Stimulated activated CD4-positive, alpha-beta T cell treated with anti-CD3 and anti-CD28 coated beads, Interleukin-4, amount 100 ng/mL, for 24 hours (primary cell): ENCODE measurements around the gene RSAD2.
"Not testable (repeated sequence)": the region's sequence is repeated elsewhere in the genome, so short reads cannot be mapped to it uniquely, and the experiment has no call there.

Experiments used
- DNase-seq: peaks from one replicate; pipeline ENCODE4 v3.0.0-alpha.2; 2020

The RSAD2 gene, protein sequence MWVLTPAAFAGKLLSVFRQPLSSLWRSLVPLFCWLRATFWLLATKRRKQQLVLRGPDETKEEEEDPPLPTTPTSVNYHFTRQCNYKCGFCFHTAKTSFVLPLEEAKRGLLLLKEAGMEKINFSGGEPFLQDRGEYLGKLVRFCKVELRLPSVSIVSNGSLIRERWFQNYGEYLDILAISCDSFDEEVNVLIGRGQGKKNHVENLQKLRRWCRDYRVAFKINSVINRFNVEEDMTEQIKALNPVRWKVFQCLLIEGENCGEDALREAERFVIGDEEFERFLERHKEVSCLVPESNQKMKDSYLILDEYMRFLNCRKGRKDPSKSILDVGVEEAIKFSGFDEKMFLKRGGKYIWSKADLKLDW

DNA sequence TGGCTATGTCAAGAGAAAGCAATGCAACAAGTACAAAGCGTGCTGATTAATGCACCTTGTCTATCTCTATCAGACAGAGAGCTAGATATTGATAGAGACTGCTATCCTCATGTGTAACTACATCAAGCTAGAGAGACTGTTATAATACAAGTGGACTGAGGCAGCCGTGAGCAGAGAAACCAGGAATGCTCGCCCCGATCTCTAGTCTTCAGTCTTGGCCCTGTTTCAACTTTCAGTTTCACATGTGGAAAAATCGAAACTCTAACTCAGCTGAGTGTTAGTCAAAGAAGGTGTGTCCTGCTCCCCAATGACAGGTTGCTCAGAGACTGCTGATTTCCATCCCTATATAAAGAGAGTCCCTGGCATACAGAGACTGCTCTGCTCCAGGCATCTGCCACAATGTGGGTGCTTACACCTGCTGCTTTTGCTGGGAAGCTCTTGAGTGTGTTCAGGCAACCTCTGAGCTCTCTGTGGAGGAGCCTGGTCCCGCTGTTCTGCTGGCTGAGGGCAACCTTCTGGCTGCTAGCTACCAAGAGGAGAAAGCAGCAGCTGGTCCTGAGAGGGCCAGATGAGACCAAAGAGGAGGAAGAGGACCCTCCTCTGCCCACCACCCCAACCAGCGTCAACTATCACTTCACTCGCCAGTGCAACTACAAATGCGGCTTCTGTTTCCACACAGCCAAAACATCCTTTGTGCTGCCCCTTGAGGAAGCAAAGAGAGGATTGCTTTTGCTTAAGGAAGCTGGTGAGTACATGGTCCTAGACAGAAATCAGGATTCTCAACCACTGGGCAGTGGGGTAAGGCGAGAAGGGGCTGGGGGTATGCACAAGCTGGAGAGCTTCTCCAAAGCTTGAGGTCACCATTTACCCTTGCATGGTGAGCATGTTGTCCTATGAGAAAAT, at the start of gene RSAD2:
RSAD2 (plus strand) TSS at position 376 of the 903 bp plus-strand sequence; CDS start at position 400, 24 bp downstream.
- peak; percentile 49 for DNase-seq

DNA sequence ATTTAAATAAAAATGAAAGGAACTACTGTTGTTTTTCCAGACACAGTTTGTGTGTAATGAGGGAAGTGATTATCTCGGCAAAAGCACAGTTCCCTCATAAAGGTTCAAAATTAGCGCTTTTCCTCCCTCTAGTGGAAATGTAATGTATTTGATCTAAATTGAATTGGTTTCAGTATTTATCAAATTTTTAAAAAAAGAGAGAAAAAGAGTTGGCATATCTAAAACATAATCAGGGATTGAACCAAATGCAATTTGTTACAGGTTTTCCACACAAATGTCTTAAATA, 49.3 kb upstream of the RSAD2 start:
- DNase-seq: no peak

DNA sequence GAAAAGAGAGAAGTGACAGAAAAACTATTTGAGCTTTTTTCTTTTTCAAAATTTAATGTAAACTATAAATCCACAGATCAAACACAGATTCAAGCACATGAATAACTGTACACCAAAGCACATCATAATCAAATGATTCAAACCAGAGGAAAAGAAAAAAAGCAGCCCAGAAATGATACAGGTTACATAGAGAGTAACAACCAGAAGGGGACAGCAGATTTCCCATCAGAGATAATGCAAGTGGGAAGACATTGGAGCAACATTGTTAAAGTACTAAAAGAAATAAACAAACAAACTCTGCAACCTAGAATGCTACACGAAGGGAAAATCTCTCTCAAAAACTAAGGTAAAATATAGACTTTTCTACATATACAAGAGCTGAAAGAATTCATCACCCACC, 46.3 kb upstream of the RSAD2 start:
- no peak for DNase-seq

DNA sequence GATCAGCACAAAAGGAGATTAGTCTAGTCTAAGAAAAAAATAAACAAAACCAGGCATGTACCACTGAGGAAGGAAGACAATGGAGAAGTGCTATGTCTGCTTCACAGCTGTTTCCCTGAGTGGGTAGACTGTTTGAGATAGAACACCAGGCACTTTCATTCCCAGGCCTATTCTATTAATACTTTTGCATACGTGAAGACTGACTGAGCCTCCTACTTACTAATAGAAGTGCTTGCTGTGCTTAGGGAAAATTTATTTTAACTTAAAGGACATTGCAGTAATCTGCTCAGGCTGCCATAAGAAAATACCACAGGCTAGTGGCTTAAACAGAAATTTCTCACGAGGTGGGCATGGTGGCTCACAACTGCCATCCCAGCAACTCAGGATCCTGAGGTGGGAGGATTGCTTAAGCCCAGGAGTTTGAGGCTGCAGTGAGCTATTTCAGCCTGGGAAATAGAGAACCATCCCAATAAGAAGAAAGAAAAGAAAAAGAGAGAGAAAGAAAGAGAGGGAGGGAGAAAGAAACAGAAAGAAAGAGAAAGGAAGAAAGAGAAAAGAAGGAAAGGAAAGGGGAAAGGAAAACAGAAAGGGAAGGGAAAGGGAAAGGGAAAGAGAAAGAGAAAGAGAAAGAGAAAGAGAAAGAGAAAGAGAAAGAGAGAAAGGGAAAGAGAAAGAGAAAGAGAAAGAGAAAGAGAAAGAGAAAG, 44.8 kb upstream of the RSAD2 start:
- DNase-seq: no peak

DNA sequence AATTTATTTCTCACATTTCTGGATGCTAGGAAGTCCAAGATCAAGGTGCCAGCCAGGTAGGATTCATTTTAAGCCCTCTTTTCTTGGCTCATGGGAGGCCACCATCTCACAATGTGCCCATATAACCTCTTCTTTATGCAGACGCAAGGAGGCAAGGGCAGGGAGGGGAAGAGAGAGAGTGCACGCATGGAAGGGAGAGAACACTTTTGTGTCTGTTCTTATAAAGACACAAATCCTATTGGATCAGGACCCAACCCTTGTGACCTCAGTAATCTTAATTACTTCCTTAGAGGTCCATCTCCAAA, 44.3 kb upstream of the RSAD2 start:
- no peak for DNase-seq

DNA sequence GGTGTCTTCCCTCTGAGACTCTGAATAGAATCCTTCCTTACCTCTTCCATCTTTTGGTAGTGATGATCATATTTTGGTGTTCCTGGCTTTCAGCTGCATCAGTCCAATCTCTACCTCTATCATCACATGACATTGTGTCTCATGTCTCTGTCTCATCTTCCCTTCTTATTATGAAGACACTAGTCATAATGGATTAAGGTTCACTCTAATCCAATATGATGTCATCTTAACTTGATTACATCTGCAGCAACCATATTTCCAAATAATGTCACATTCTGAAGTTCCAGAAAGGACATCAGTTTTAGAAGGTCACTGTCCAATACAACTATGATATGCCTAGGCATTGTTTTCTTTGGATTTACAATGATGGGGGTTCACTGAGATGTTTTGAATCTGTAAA, 43.4 kb upstream of the RSAD2 start:
- no peak for DNase-seq

DNA sequence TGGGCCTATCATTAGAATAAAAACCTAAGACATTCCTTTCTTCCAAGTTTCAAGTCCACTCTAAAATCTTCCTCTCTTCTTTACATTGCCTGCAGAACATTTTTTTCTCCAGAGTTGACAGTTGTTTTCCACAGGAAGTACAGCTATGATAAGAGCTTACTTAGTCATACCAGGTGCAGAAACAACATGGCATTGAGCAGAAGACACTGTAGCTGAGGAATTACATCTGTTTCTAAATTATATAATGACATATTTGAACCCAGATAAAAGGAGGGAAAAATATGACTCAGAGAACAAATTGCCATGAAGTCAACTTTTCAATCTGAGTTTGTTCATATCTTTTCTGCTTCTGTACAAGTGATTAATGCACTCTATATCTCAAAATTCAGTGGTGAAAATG, 42.1 kb upstream of the RSAD2 start:
- no peak for DNase-seq

DNA sequence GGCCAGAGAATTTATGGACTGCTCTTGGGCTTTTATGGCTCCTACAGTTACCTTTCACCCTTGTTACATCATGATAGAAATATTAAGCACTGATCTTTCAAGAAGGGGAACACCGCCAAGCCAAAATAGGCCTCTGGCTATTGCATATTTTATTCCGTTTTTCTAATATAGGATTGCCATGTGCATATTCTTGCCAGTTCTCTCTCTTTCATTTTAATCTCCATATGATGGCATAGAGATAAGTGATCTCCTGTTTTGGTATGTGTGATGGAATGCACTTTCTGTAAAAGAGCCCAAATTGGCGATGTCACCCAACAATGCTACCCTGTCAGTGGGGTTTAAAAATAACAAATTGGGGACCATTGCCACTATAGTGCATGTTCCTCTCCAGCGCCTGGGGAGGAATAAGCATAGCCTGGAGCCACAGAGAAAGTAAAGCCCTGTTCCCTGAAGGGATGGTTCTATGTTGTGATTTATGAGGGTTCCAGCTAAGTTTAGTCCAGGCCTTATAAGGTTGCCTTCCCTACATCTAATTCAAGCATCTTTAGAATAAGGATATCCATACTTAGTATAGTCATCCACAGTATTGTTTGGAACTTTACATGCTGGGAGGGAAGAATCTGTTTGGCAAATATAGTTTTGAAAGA, 38.8 kb upstream of the RSAD2 start:
- DNase-seq: no peak

DNA sequence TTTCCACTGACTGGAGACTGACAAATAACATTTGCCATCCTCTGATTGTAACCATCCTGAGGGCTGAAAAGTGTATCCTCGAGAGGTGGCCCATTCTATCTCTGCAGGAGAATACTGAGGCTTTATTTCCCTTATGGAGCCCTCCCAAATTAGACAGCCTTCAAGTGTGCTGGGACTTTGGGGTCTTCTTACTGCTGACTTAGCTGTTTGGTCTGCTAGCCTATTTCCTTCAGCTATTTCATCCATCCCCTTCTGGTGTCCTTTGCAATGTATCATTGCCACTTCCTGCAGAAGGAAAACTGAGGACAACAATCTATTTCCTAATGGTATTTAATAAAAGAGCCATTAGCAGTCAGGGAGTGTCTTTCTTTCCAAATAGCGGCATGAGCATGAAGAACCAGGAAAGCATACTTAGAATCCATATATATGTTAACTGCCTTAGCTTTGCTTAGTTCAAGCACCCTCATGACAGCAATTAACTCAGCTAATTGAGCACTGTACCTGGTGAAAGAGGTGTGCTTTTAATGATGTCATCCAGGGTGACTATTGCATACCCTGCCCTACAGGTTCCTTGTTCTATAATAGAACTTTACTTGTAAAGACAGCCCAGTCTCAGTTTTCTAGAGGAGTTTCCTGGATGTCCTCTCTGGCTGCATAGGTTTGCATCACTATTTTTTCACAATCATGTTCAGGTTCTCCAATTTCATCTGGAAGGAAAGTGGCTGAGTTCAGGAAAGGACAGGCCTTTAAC, 35.9 kb upstream of the RSAD2 start:
- no peak for DNase-seq

DNA sequence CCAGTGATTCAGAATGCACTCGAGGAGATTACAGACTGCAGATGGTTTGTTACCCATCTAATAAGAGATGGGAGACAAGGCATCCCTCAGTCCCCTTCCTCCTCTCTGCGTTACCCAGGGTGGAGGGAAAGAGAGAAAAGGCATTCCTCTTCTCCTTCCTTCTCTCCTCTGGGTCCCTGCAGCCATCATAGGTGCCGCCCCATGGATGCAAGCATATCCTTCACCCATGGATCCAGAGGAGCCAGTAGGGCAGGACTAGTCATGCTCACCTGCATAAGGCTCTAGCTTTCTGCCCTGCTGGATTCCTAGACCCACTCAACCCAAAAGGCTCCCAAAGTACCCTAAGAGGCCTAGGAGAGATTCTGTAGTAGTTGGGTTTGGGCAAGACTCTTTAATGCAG, 32.3 kb upstream of the RSAD2 start:
- no peak for DNase-seq

DNA sequence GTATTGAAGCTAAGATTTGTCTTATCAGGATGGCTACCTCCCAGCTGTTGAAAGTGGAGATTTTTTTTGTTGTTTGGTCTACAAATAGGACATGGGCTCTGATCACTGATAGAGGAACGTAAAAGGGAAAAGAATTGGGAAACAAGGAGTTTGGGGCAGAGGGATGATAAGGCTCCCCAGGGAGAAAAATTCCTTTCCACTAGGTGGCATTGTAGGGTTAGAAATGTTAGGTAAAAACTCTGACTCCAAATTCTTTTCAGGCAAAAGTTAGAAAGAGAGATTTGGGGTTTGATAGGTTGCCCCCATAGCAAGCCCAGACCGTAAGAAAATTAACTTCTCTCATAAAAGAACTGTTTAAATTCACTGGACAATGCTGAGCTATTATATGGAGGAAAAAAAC, 31.7 kb upstream of the RSAD2 start:
- DNase-seq: no peak

DNA sequence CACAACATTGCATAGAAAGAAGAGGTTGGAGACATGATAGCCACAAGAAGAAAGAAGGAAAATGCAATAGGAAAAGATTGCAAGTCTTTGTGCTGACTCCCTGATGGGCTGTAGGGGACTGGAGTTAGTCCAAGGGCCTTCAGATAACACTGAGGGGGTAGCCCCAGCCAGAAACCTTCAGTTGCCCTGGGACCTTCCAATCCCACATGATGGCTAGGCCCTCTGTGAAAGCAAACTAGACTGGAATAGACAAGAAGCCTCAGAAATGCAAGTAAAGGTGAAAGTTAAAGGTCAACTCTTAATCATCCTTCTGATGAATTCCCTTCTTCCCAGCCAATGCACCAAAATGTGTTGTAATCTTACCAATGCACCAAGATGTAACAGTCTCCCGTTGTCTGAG, 31.0 kb upstream of the RSAD2 start:
- no peak for DNase-seq

DNA sequence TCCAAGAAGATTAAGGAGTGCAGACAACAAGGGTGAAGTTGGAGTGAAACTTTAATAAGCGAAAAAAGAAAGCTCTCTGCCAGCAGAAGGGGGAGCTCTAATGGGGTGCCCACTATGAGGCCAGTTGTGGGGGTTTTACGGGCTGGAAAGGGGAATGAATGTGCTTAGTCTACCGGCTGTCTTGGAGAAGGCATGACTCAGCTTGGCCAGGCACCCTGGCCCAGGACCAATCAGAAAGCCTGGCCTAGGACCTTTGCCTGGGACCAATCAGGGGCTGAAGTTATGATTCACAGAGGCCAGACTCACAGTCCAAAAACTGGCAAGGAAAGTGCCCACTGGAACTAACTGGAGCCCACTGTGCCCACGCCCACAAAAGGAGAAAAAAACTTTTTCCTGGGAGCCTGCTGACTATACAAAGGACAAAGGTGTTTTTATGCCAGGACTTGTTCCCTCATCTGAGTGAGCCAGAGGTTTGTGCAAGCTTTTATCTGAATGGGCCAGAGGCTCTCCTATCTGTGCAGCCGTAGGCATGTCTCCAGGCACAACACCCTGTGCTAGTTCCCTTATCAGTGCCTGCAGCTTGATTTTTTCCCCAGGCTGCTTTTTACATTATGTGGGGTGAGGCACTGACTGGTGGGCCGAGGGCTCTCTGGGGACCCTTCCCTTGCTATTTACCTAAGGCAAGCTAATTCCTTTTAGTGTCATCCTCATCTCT, 30.5 kb upstream of the RSAD2 start:
- no peak for DNase-seq

DNA sequence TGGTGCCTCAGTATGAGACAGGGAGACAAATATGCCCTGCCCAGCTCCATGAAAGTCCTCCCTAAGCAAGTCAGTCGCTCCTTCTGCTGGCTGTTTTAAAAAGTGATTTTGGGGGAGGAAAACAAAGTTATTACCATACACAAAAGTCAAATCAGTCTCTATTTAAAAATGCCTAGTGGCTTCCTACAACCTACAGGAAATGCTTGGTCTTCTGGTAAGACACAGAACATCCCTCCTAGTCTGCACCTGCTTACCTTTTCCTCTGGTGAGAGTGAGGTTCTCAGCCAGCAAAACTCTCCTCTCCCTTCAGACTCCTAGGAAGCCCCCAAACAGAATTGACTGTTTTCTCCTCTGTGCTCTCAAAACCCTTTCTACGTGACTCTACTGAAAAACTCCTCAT, 25.4 kb upstream of the RSAD2 start:
- no peak for DNase-seq

DNA sequence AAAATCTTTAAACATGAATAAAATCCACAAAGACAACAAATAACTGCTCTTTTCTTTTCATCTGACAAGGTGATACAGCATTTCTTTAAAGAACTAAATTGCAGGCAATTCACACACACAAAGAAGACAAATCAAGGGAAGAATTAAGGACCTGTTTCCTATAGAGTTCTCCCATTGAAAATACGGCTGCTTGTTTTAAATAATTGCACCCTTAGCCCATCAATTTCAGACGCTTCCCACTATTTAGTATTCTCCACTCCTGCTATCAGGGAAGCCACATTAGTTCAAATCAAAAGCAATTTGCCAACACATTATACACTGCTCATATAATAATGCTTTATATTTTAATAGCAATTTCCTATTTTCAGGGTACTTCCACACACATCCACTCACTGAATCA, 23.2 kb upstream of the RSAD2 start:
- DNase-seq: no peak

DNA sequence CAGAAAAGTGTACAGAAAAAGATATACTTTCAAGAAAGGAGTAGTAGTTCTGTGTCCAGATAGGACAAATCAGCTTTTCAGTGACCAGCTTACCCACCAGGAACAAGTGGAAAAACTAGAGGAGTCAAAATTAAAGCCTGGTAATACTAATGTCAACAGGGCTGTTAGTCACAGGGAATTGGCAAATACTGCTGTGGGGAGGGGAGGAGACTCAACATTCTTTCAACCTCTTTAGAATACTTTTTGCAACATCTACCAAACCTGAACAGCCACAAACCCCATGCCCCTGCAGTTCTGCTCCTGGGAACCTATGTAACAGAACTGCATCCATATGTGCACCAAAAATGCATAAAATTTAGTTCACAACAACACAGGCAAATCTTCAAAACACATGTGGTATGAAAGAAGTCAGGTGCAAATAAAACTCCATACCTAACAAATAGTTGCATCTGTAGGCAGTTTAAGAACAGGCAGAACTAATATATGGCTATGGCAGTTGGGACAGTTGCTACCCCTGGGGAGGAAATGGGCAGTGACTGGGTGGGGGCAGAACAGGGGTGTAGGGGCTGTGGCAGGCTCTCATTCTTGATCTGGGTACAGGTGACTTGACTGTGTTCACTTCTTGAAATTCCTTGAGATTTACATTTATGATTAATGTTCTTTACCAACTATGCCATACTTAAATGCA, 21.6 kb upstream of the RSAD2 start:
- DNase-seq: no peak

DNA sequence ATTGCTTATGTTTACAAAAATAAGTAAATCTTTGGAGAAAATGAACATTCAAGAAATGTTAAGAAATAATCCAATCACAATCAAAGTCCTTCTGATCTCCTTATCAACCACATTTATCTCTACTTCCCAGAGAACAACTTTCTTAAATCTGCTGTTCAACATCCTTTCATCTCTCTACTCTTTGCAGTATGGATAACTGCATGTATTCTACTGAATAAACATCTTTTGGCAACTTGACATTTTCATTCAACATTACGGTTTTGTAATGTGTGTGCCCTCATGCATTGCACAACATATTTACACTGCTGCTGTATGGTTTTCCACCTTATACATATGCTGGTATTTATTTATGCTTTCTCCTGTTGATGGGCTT, 21.0 kb upstream of the RSAD2 start:
- no peak for DNase-seq

DNA sequence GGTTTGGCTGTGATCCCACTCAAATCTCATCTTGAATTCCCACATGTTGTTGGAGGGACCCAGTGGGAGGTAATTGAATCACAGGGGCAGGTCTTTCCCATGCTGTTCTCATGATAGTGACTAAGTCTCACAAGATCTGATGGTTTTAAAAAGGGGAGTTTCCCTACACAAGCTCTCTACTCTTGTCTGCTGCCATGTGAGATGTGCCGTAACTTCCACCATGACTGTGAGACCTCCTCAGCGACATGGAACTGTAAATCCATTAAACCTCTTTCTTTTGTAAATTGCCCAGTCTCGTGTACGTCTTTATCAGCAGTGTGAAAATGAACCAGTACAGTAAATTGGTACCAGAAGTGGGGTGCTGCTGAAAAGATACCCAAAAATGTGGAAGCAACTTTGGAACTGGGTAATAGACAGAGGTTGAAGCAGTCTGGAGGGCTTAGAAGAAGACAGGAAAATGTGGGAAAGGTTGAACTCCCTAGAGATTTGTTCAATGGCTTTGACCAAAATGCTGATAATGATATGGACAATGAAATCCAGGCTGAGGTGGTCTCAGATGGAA, 19.0 kb upstream of the RSAD2 start:
- not testable (repeated sequence) for DNase-seq

DNA sequence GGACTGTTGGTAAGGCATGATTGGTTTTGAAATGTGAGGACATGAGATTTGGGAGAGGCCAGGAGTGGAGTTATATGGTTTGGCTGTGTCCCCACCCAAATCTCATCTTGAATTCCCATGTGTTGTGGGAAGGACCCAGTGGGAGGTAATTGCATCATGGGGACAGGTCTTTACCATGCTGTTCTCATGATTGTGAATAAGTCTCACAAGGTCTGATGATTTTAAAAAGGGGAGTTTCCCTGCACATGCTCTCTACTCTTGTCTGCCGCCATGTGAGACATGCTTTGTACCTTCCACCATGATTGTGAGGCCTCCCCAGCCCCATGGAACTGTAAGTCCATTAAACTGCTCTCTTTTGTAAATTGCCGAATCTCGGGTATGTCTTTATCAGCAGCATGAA, 17.3 kb upstream of the RSAD2 start:
- DNase-seq: no peak

DNA sequence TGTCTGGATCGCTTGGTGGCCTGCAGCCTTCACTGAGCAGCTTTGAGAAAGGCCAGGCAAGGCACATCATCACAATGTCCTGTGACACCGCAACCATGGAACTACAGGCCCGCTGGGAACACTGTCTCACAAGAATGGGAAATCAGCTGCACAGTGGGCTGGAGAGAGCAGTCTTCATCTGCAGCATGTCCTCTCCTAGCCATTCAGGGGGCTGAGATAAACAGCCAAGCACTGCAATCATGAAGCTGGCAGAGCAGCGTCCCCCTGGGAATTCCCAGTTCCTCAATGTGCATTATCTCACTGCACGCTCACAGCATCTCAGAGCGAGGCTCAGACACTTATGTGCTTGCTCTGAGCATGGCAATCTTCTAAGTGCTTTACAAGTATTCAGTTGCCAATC, 13.8 kb upstream of the RSAD2 start:
- no peak for DNase-seq

DNA sequence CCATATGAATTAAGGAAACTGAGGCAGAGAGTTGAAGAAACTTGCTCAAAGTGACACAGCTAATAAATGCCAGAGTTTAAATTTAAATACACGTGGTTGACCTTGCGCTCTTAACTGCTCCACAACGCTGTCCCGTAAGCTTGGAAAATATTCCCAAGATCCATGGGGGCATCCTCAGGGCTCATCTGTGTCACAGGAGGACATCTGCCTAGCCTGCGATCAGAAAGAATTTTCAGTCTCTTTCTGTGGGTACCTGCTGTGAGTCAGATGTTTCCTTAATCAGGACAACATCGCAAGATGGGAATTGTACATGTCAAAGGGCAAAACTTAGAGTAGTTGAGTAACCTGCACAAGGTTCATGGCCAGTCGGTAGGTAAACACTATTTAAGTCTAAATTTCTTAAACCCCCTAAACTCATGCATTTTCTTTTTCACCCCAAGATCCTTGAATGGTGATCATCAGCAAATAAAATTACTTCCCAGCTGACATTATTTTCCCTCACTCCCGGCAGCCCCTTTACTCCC, 13.3 kb upstream of the RSAD2 start:
- DNase-seq: no peak
